Omental fat pad (tissue), 4 donors: ENCODE measurements around the gene OSTF1. TPM values are rescaled to one million over a fixed set of nuclear protein-coding genes. Genes with fewer than 3 reads are reported as not detected.
A peak's percentile ranks its signal among the peaks of the same experiment; 100 is the strongest.

Experiments used
- ATAC-seq: fragments of 150-250 bp; one replicate; pipeline ENCODE4 v1.9.1; 2016; ENCODE audit warnings: mild to moderate bottlenecking, moderate library complexity; ENCODE audit not compliant: low FRiP score
- DNase-seq: peaks from one replicate; pipeline ENCODE4 v3.0.0-alpha.2; 2019; ENCODE audit warnings: low spot score
- total RNA-seq, 4 donors: library from RNA; depleted of rRNA; stranded (reverse); fragments of >200 nt; gene quantifications; one replicate each; pipeline ENCODE4 v1.1.0, GENCODE V29; 2016
- TF ChIP-seq, protein P1 (sequence below), 3 donors: fragments of 450-650 bp; IDR thresholded peaks; one replicate each; pipeline ENCODE4 v1.5.1; 2016 to 2017; ENCODE audit warnings: antibody characterized with exemption in 3 of 3, mild to moderate bottlenecking in 3 of 3, moderate library complexity in 2 of 3

The OSTF1 gene
- total RNA-seq, 4 donors from 2014 or later = 30.7 to 58.6 (median 37.3) TPM

DNA sequence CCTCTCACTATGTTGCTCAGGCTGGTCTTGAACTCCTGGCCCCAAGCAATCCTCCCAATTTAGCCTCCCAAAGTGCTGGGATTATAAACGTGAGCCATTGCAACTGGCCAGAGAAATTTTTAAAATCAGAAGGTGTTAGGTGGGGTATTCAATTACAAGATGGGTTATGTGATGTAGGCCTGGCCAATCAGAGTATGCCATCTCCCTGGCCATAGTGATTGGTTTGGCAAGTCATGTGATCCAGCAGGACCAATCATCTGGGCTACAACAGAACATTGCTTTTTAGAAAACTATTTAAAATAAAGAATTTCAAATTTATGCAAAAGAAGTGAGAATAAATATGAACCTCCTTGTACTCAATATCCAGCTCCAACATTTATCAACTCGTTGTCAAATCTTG, 22.8 kb upstream of the OSTF1 start:
- DNase-seq = no peak
- ATAC-seq = no peak
- TF ChIP-seq, protein P1, sequence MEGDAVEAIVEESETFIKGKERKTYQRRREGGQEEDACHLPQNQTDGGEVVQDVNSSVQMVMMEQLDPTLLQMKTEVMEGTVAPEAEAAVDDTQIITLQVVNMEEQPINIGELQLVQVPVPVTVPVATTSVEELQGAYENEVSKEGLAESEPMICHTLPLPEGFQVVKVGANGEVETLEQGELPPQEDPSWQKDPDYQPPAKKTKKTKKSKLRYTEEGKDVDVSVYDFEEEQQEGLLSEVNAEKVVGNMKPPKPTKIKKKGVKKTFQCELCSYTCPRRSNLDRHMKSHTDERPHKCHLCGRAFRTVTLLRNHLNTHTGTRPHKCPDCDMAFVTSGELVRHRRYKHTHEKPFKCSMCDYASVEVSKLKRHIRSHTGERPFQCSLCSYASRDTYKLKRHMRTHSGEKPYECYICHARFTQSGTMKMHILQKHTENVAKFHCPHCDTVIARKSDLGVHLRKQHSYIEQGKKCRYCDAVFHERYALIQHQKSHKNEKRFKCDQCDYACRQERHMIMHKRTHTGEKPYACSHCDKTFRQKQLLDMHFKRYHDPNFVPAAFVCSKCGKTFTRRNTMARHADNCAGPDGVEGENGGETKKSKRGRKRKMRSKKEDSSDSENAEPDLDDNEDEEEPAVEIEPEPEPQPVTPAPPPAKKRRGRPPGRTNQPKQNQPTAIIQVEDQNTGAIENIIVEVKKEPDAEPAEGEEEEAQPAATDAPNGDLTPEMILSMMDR (IDR thresholded peaks at IDR 0.05) = no peak

- TF ChIP-seq, protein P1 (IDR thresholded peaks at IDR 0.05) = no peak
- no peak for DNase-seq
- ATAC-seq = no peak
These were observed 20.4 kb upstream of the OSTF1 start for GRCh38 chr9:75067894-75068293.

DNA sequence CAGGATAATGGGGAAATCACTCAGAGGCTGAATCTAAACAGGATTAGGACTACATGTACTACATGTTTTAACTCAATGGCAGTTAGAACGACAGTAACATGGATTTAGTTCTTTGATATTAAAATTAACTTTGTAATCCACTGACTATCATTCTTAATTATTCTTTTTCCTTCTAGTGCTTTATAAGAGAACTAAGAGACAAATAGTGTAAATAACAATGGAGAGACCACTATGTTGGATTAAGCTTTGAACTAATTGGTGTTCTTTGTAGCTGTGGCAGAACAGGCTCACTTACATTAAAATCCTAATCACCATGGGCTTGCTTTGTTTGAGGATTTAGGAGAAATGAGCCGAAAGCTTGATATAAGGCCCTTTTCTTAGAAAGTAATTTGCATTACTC, 19.1 kb upstream of the OSTF1 start:
- TF ChIP-seq, protein P1 (IDR thresholded peaks at IDR 0.05) = no peak
- ATAC-seq (no peak), DNase-seq (no peak)

- ATAC-seq (no peak), DNase-seq (no peak)
- TF ChIP-seq, protein P1 (IDR thresholded peaks at IDR 0.05) = no peak
These were observed 16.7 kb upstream of the OSTF1 start for GRCh38 chr9:75071530-75072122.

- DNase-seq (no peak), ATAC-seq (no peak)
- TF ChIP-seq, protein P1 (IDR thresholded peaks at IDR 0.05) = no peak
These were observed 15.4 kb upstream of the OSTF1 start for GRCh38 chr9:75072895-75073294.

DNA sequence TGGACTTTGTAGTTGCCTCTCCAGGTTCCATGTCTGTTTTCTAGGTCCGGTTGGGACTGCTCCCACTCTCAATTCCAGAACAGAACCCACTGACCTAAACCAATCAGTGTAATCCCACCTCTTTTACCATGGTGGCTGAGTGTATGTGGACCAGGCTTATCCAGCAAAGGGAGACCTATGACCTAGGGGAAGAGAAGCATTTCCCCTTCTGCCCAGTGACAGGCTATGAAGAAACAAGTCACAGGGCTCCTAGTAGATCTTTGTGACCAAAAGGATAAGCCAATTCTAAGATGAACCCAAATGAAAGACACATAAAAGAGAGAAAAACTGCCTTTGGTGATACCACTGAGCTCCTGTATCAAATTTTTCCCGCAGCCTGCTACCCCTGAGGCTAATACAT, 6.7 kb upstream of the OSTF1 start:
- TF ChIP-seq, protein P1 (IDR thresholded peaks at IDR 0.05) = no peak
- ATAC-seq (no peak), DNase-seq (no peak)

DNA sequence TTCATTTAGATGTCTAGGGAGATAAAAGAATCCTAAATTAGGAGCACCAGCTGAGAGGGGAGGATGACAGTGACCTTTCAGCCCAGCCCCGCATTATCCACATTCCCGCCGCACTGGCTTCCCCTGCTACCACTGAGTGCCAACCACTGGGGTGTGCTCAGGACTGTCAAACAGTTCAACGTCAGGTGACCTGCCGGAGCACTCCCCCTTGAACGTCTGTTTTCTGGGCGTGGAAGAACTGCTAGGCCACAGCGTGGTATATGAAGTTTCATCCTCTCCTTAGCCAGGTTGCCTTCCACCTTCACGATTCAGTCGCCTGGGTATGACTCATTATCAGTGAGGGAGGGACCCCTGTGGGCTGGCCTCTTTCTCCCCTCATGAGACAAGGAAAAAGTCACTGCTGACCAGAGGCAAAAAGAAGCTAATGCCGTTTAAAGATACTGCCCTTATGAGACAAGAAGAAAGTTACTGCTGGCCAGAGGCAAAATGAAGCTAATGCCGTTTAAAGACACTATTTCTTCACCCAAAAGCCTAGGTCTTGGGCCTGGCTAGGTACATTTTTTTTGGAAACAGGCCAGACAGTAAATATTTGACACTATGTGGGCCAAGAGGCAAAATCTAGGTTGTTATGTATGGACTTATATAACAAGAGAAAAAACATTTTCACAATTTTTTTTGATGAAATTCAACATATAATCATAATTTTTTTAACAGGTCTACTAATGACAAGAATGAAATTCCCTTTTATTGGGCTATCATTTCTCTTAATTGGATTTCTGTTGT, 4.9 kb upstream of the OSTF1 start:
- no peak for DNase-seq
- TF ChIP-seq, protein P1 (IDR thresholded peaks at IDR 0.05) = no peak
- peak; percentile 15 for ATAC-seq
